Fibroblast of lung (primary cell): ENCODE measurements around the gene UBE3D.

Source experiments
- CTCF ChIP-seq, 2 donors: IDR thresholded peaks in 1 of 2; conservative IDR thresholded peaks in 1 of 2; 1 replicate in 1 of 2; 2 replicates in 1 of 2; pipeline ENCODE4 v1.5.1; 2011 to 2012; ENCODE audit warnings: low read length in 2 of 2, control low read depth in 1 of 2, inconsistent platforms in 1 of 2, low read depth in 1 of 2, mild to moderate bottlenecking in 1 of 2
- EZH2 ChIP-seq: IDR thresholded peaks from 2 replicates; pipeline ENCODE4 v1.5.1; 2012; ENCODE audit warnings: low read length, control low read depth, mild to moderate bottlenecking; ENCODE audit errors: missing control alignments

GRCh38 chr6:82881519-82881918 lies 184.1 kb downstream of the UBE3D start:
- TF ChIP-seq EZH2 (no peak), CTCF (conservative IDR thresholded peaks at IDR 0.05 in 1 of 2, IDR thresholded peaks at IDR 0.05 in 1 of 2; ENCODE audit: low read depth in 1 of 2, low read length in 2 of 2) (no peak)
